MM.1S (cell line): ENCODE measurements around the gene DNAJC8.

Source experiments
- DNase-seq: peaks from one replicate; pipeline ENCODE4 v3.0.0-alpha.2; 2015
- H2AFZ ChIP-seq: fragments of 300-600 bp; sonication (generic); 2 replicates; pipeline ENCODE4 v1.6.0; 2016; ENCODE audit warnings: antibody characterized with exemption, low read length
- H3F3A ChIP-seq: fragments of 300-600 bp; sonication (generic); 2 replicates; pipeline ENCODE4 v1.6.1; 2016; ENCODE audit warnings: mild to moderate bottlenecking, antibody characterized with exemption, low read length, moderate library complexity, mixed read lengths; ENCODE audit not compliant: insufficient read depth
- H3K27ac ChIP-seq: fragments of 300-600 bp; sonication (generic); 2 replicates; pipeline ENCODE4 v1.5.1; 2016; ENCODE audit warnings: mild to moderate bottlenecking, low read length
- H3K27me3 ChIP-seq: fragments of 300-600 bp; sonication (generic); replicated peaks from 2 replicates; pipeline ENCODE4 v1.6.0; 2016; ENCODE audit warnings: low read length; ENCODE audit not compliant: insufficient read depth
- H3K36me3 ChIP-seq: fragments of 300-600 bp; sonication (generic); replicated peaks from 2 replicates; pipeline ENCODE4 v1.6.1; 2016; ENCODE audit warnings: mild to moderate bottlenecking, low read length, mixed read lengths; ENCODE audit not compliant: insufficient read depth
- H3K4me1 ChIP-seq: fragments of 300-600 bp; sonication (generic); 2 replicates; pipeline ENCODE4 v1.6.1; 2016; ENCODE audit warnings: low read length, mixed read lengths
- H3K4me2 ChIP-seq: fragments of 300-600 bp; sonication (generic); 2 replicates; pipeline ENCODE4 v1.6.0; 2016; ENCODE audit warnings: low read depth, low read length
- H3K4me3 ChIP-seq: fragments of 300-600 bp; sonication (generic); 2 replicates; pipeline ENCODE4 v1.5.1; 2016; ENCODE audit warnings: low read length, mixed read lengths
- H3K79me2 ChIP-seq: fragments of 300-600 bp; sonication (generic); 2 replicates; pipeline ENCODE4 v1.6.1; 2016; ENCODE audit warnings: mixed run types, low read length, mixed read lengths
- H3K9ac ChIP-seq: fragments of 300-600 bp; sonication (generic); 2 replicates; pipeline ENCODE4 v1.6.1; 2016; ENCODE audit warnings: low read length, mixed read lengths
- H3K9me2 ChIP-seq: fragments of 300-600 bp; sonication (generic); replicated peaks from 2 replicates; pipeline ENCODE4 v1.6.1; 2016; ENCODE audit warnings: mild to moderate bottlenecking, low read length, mixed read lengths; ENCODE audit not compliant: insufficient read depth
- H3K9me3 ChIP-seq: fragments of 300-600 bp; sonication (generic); replicated peaks from 2 replicates; pipeline ENCODE4 v1.6.1; 2016; ENCODE audit warnings: mild to moderate bottlenecking, low read length, mixed read lengths; ENCODE audit not compliant: insufficient read depth
- H4K20me1 ChIP-seq: fragments of 300-600 bp; sonication (generic); 2 replicates; pipeline ENCODE4 v1.6.1; 2016; ENCODE audit warnings: mild to moderate bottlenecking, low read length, moderate library complexity, mixed read lengths; ENCODE audit not compliant: insufficient read depth
- CTCF ChIP-seq: fragments of 300-600 bp; sonication (generic); IDR thresholded peaks from 2 replicates; pipeline ENCODE4 v1.5.1; 2016; ENCODE audit warnings: antibody characterized with exemption, low read length, mixed read lengths
- EZH2 ChIP-seq: fragments of 300-600 bp; sonication (generic); optimal IDR thresholded peaks from 2 replicates; pipeline ENCODE3; 2017; ENCODE audit warnings: low read depth, mild to moderate bottlenecking, antibody characterized with exemption, low read length, mixed read lengths
- EZH2phosphoT487 ChIP-seq: fragments of 300-600 bp; sonication (generic); IDR thresholded peaks from 2 replicates; pipeline ENCODE4 v1.6.1; 2018; ENCODE audit warnings: antibody characterized with exemption, low read length

DNAJC8 gene

GRCh38 chr1:28244549-28245251, 11.9 kb upstream of the DNAJC8 start:
- Histone ChIP-seq H3K4me3 (peak overlapping the region; percentile 4; the same call in 1 of the 2 replicates), H3K79me2 (no peaks in the 10 kb centered on the region), H3K27me3 (no peaks in the 10 kb centered on the region), H2AFZ (peak overlapping the region; percentile 4; the same call in 1 of the 2 replicates), H4K20me1 (no peaks in the 10 kb centered on the region), H3K27ac (peak overlapping the region; percentile 89), H3K4me2 (peak overlapping the region; percentile 56), H3K9me3 (no peaks in the 10 kb centered on the region), H3K4me1 (peaks cover 40% of the 10 kb centered on the region), H3K36me3 (no peaks in the 10 kb centered on the region), H3K9ac (peak overlapping the region; percentile 58), H3F3A (peaks cover 56% of the 10 kb centered on the region), H3K9me2 (no peaks in the 10 kb centered on the region)
- peak; percentile 74 for DNase-seq
- TF ChIP-seq CTCF (no peak), EZH2phosphoT487 (no peak), EZH2 (no peak)

- H3K27me3 ChIP-seq: no peaks in the 10 kb centered on the region
- no peak overlapping the region for H2AFZ ChIP-seq
- no peak overlapping the region for H3K4me3 ChIP-seq
- H3K36me3 ChIP-seq: no peaks in the 10 kb centered on the region
- H3K4me1 ChIP-seq: peaks cover 31% of the 10 kb centered on the region
- no peak for TF ChIP-seq EZH2
- no peak for TF ChIP-seq CTCF
- no peak for TF ChIP-seq EZH2phosphoT487
- peak overlapping the region; percentile 9; the same call in 1 of the 2 replicates for H3K4me2 ChIP-seq
- 0 out of 2 replicates have a peak, but pooled peaks cover 2% of the 10 kb centered on the region for H3K79me2 ChIP-seq
- peaks cover 47% of the 10 kb centered on the region for H3F3A ChIP-seq
- H3K9ac ChIP-seq: no peak overlapping the region
- peak overlapping the region; percentile 89; the same call in 1 of the 2 replicates for H3K27ac ChIP-seq
- H4K20me1 ChIP-seq: no peaks in the 10 kb centered on the region
- no peak for DNase-seq
- H3K9me3 ChIP-seq: no peaks in the 10 kb centered on the region
- no peaks in the 10 kb centered on the region for H3K9me2 ChIP-seq
Measured at GRCh38 chr1:28243685-28244311, 11.0 kb upstream of the DNAJC8 start.

- no peak overlapping the region for H3K4me2 ChIP-seq
- no peaks in the 10 kb centered on the region for H3K9me3 ChIP-seq
- H3F3A ChIP-seq: peaks cover 31% of the 10 kb centered on the region
- no peak overlapping the region for H3K4me3 ChIP-seq
- H3K36me3 ChIP-seq: no peaks in the 10 kb centered on the region
- no peak overlapping the region for H3K27ac ChIP-seq
- no peaks in the 10 kb centered on the region for H3K27me3 ChIP-seq
- H3K9ac ChIP-seq: no peak overlapping the region
- H4K20me1 ChIP-seq: no peaks in the 10 kb centered on the region
- DNase-seq: no peak
- no peak for TF ChIP-seq EZH2phosphoT487
- TF ChIP-seq EZH2: no peak
- no peak for TF ChIP-seq CTCF
- peaks cover 18% of the 10 kb centered on the region for H3K79me2 ChIP-seq
- H3K4me1 ChIP-seq: peaks cover 34% of the 10 kb centered on the region
- no peak overlapping the region for H2AFZ ChIP-seq
- no peaks in the 10 kb centered on the region for H3K9me2 ChIP-seq
Measured at GRCh38 chr1:28241638-28242241, 8.9 kb upstream of the DNAJC8 start.
